ENCODE results near the gene MAD2L1BP.

DNA sequence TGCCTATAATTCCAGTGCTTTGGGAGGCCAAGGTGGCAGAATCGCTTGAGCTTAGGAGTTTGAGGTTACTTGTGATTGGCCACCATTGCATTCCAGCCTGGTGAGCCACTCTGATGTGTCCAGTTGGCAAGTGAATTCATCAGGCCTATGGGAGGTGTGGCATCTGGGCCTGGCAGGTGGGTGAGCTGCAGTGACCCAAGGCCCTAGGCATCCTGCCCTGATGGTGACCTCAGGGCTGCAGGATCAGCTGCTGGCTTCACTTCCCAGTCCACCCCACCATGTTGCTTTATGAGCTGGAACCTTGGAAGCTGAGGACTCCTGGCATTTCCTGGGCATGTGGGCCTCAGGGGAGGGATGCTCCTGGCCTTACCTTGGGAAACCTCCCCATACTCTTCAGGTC, 29.7 kb downstream of the MAD2L1BP start:
- TF ChIP-seq, protein P1, sequence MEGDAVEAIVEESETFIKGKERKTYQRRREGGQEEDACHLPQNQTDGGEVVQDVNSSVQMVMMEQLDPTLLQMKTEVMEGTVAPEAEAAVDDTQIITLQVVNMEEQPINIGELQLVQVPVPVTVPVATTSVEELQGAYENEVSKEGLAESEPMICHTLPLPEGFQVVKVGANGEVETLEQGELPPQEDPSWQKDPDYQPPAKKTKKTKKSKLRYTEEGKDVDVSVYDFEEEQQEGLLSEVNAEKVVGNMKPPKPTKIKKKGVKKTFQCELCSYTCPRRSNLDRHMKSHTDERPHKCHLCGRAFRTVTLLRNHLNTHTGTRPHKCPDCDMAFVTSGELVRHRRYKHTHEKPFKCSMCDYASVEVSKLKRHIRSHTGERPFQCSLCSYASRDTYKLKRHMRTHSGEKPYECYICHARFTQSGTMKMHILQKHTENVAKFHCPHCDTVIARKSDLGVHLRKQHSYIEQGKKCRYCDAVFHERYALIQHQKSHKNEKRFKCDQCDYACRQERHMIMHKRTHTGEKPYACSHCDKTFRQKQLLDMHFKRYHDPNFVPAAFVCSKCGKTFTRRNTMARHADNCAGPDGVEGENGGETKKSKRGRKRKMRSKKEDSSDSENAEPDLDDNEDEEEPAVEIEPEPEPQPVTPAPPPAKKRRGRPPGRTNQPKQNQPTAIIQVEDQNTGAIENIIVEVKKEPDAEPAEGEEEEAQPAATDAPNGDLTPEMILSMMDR (IDR thresholded peaks at IDR 0.05): no peak
- TF ChIP-seq ZFX (IDR thresholded peaks at IDR 0.05; ENCODE audit: borderline replicate concordance): no peak

Measured in 22Rv1 (cell line).